ENCODE data around the gene CDK13. TPM values are rescaled to one million over a fixed set of nuclear protein-coding genes. Genes with fewer than 3 reads are reported as not detected.
"Not testable (repeated sequence)": the region's sequence is repeated elsewhere in the genome, so short reads cannot be mapped to it uniquely, and the experiment has no call there.

CDK13 gene
- polyA plus RNA-seq, 3 donors: 8.8 to 25.7 (median 11.2) TPM

DNA sequence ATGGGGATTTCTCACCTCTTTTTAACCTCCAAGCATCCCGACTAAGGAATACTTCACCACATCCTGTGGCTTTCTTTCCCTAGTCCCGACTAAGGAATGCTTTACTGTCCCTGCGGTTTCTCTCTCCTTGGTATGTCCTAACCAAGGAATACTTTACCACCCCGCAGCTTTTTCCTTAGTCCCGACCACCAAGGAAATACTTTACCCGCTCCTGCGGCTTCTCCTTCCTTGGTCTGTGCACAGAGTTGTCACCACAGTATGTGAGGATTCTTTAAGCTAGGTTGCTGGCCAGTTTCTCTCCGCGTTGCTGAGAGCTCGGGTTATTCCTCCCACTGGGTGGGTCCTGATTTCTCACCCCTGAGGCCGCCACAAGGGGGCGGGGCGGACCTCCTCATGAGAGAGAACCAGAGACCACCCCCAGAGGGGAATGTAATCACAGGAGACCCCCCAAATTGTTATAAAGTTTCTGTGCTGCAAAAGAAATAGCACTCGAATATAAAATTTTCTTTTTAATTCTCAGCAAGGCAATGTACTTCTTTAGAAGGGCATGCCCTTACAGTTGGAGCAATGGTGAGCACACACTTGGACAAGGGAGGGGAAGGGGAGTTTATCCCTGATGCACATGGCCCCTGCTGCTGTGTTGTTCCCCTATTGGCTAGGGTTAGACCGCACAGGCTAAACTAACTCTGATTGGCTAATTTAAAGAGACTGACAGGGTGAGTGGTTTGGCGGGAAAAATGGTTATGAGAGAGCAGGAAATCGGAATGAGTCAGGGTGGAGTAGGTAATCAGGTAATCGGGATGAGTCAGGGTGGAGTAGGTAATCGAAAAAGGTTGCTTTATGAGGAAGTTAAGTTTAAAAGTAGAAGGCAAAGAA, 197.6 kb downstream of the CDK13 start:
- H3K27me3 Mint-ChIP-seq (ENCODE audit: low read depth in 3 of 3): peaks cover 0 to 7% (median 5%) of the 10 kb centered on the region in 3 donors
- 93% methylated on average over 9 of the region's 19 CpGs for WGBS (ENCODE audit: insufficient coverage)
- peaks cover 0 to 10% of the 10 kb centered on the region in 2 donors for H3K9me3 ChIP-seq (replicated peaks in 1 of 2; ENCODE audit: control insufficient read depth in 1 of 2, insufficient read depth in 1 of 2, low read length in 2 of 2)
- no peaks in the 10 kb centered on the region for H3K79me2 ChIP-seq (ENCODE audit: insufficient read depth, low read length)
- no peak for DNase-seq
- H4K20me1 ChIP-seq (ENCODE audit: insufficient read depth, low read length): no peaks in the 10 kb centered on the region
- H3K36me3 Mint-ChIP-seq: no peaks in the 10 kb centered on the region
- no peak overlapping the region for H3K27ac ChIP-seq (ENCODE audit: low read depth in 1 of 2, low read length in 2 of 2)
- no peak overlapping the region for H3K4me2 ChIP-seq (replicated peaks; ENCODE audit: extremely low read depth, low read length, poor library complexity, severe bottlenecking)
- TF ChIP-seq, protein P1, sequence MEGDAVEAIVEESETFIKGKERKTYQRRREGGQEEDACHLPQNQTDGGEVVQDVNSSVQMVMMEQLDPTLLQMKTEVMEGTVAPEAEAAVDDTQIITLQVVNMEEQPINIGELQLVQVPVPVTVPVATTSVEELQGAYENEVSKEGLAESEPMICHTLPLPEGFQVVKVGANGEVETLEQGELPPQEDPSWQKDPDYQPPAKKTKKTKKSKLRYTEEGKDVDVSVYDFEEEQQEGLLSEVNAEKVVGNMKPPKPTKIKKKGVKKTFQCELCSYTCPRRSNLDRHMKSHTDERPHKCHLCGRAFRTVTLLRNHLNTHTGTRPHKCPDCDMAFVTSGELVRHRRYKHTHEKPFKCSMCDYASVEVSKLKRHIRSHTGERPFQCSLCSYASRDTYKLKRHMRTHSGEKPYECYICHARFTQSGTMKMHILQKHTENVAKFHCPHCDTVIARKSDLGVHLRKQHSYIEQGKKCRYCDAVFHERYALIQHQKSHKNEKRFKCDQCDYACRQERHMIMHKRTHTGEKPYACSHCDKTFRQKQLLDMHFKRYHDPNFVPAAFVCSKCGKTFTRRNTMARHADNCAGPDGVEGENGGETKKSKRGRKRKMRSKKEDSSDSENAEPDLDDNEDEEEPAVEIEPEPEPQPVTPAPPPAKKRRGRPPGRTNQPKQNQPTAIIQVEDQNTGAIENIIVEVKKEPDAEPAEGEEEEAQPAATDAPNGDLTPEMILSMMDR (IDR thresholded peaks at IDR 0.05): no peak
- no peak overlapping the region for H3K4me3 ChIP-seq (replicated peaks in 1 of 3; ENCODE audit: low read depth in 2 of 3, low read length in 3 of 3)
- no peaks in the 10 kb centered on the region for H3K27me3 ChIP-seq (ENCODE audit: control insufficient read depth in 2 of 2, insufficient read depth in 2 of 2, low read length in 2 of 2)
- H3K4me3 Mint-ChIP-seq: no peak overlapping the region
- H3K9me3 Mint-ChIP-seq: peaks cover 0 to 15% (median 7%) of the 10 kb centered on the region in 7 donors
- H3K9ac ChIP-seq (ENCODE audit: insufficient read depth, low read length, poor library complexity, severe bottlenecking): no peak overlapping the region
- H3K4me1 Mint-ChIP-seq: no peaks in the 10 kb centered on the region
- H3K27ac Mint-ChIP-seq: no peak overlapping the region
- intact Hi-C loops (cut with micrococcal nuclease): no loop called here
- H2AFZ ChIP-seq (ENCODE audit: insufficient read depth, low read depth, low read length, poor library complexity, severe bottlenecking): no peak overlapping the region
- H3K4me1 ChIP-seq (ENCODE audit: control insufficient read depth in 1 of 2, insufficient read depth in 2 of 2, low read length in 2 of 2): no peaks in the 10 kb centered on the region
- H3K36me3 ChIP-seq (replicated peaks in 1 of 2; ENCODE audit: control insufficient read depth in 1 of 2, insufficient read depth in 2 of 2, low read length in 2 of 2): no peaks in the 10 kb centered on the region

DNA sequence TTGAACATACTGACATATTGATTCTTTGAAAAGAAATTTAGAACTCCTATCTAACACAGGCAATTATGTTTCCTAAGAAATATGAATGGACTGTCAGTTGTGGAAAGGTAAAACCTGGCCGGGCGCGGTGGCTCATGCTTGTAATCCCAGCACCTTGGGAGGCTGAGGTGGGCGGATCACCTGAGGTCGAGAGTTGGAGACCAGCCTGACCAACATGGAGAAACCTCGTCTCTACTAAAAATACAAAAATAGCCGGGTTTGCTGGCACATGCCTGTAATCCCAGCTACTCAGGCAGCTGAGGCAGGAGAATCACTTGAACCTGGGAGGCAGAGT, 198.2 kb downstream of the CDK13 start:
- H2AFZ ChIP-seq (ENCODE audit: insufficient read depth, low read depth, low read length, poor library complexity, severe bottlenecking); H3K4me2 ChIP-seq (replicated peaks; ENCODE audit: extremely low read depth, low read length, poor library complexity, severe bottlenecking); H3K9me3 ChIP-seq (replicated peaks in 1 of 2; ENCODE audit: control insufficient read depth in 1 of 2, insufficient read depth in 1 of 2, low read length in 2 of 2); H3K36me3 ChIP-seq (replicated peaks in 1 of 2; ENCODE audit: control insufficient read depth in 1 of 2, insufficient read depth in 2 of 2, low read length in 2 of 2); H4K20me1 ChIP-seq (ENCODE audit: insufficient read depth, low read length); H3K9ac ChIP-seq (ENCODE audit: insufficient read depth, low read length, poor library complexity, severe bottlenecking); H3K36me3 Mint-ChIP-seq; H3K27ac Mint-ChIP-seq; intact Hi-C loops (cut with micrococcal nuclease); H3K27ac ChIP-seq (ENCODE audit: low read depth in 1 of 2, low read length in 2 of 2); H3K4me1 Mint-ChIP-seq; H3K4me3 ChIP-seq (replicated peaks in 1 of 3; ENCODE audit: low read depth in 2 of 3, low read length in 3 of 3); H3K79me2 ChIP-seq (ENCODE audit: insufficient read depth, low read length); DNase-seq; H3K27me3 Mint-ChIP-seq (ENCODE audit: low read depth in 3 of 3); H3K4me1 ChIP-seq (ENCODE audit: control insufficient read depth in 1 of 2, insufficient read depth in 2 of 2, low read length in 2 of 2); H3K27me3 ChIP-seq (ENCODE audit: control insufficient read depth in 2 of 2, insufficient read depth in 2 of 2, low read length in 2 of 2); H3K4me3 Mint-ChIP-seq: not testable (repeated sequence)
- 96% methylated on average over 4 of the region's 7 CpGs for WGBS (ENCODE audit: insufficient coverage)
- H3K9me3 Mint-ChIP-seq: peaks cover 0 to 15% (median 7%) of the 10 kb centered on the region in 7 donors
